Measurements from ENCODE around the gene ACVRL1. TPM values are rescaled to one million over a fixed set of nuclear protein-coding genes. Genes with fewer than 3 reads are reported as not detected.

The ACVRL1 gene
- under 1 TPM in 1 of 2 experiments, not detected in 1; 0.07 TPM for total RNA-seq
- polyA plus RNA-seq = not detected

- DNase-seq = no peak
- no peaks in the 10 kb centered on the region for H3K9me3 Mint-ChIP-seq
- H3K27me3 Mint-ChIP-seq = peaks cover 20 to 53% of the 10 kb centered on the region in 2 donors
- Histone ChIP-seq H3K27me3 (ENCODE audit: insufficient read depth, low read length, poor library complexity, severe bottlenecking) (peaks cover 10% of the 10 kb centered on the region), H3K4me1 (ENCODE audit: insufficient read depth, low read length) (no peaks in the 10 kb centered on the region), H3K27ac (ENCODE audit: low read depth, low read length) (peak within 1 kb of the TSS; percentile 31), H3K36me3 (ENCODE audit: insufficient read depth, low read length) (no peaks in the 10 kb centered on the region), H3K9me3 (ENCODE audit: low read length) (no peaks in the 10 kb centered on the region), H3K4me3 (ENCODE audit: low read length) (no peak within 1 kb of the TSS)
- peaks cover 0 to 8% (median 0%) of the 10 kb centered on the region in 3 donors for H3K4me1 Mint-ChIP-seq
- ChIA-PET POLR2A (no interaction called here), CTCF (interaction anchor here (1.3 kb wide), 1 partner anchor 16 kb away, joined by 3 read pairs; no protein-coding TSS in a partner anchor)
- peak within 1 kb of the TSS in 3 of 7 donors; percentile 20 to 41 (median 31) for H3K4me3 Mint-ChIP-seq
- no peak within 1 kb of the TSS for H3K27ac Mint-ChIP-seq
- no peaks in the 10 kb centered on the region for H3K36me3 Mint-ChIP-seq
Observed at GRCh38 chr12:51907083-51907855, at the start of gene ACVRL1. TSS of gene ACVRL1 (plus strand) at chr12:51907504. CDS start at chr12:51912475, 4,971 bp downstream.

GRCh38 chr12:51860986-51861385, 46.3 kb upstream of the ACVRL1 start:
- no peaks in the 10 kb centered on the region for H3K9me3 ChIP-seq (ENCODE audit: low read length)
- peaks cover 2 to 15% (median 11%) of the 10 kb centered on the region in 3 donors for H3K4me1 Mint-ChIP-seq
- H3K4me3 Mint-ChIP-seq = no peak overlapping the region
- no peak overlapping the region for H3K27ac ChIP-seq (ENCODE audit: low read depth, low read length)
- H3K27me3 ChIP-seq (ENCODE audit: insufficient read depth, low read length, poor library complexity, severe bottlenecking) = peaks cover 26% of the 10 kb centered on the region
- H3K36me3 ChIP-seq (ENCODE audit: insufficient read depth, low read length) = no peaks in the 10 kb centered on the region
- DNase-seq = no peak
- H3K4me1 ChIP-seq (ENCODE audit: insufficient read depth, low read length) = peaks cover 8% of the 10 kb centered on the region
- H3K36me3 Mint-ChIP-seq = no peaks in the 10 kb centered on the region
- H3K27ac Mint-ChIP-seq = no peak overlapping the region
- no peak overlapping the region for H3K4me3 ChIP-seq (ENCODE audit: low read length)
- no peaks in the 10 kb centered on the region for H3K9me3 Mint-ChIP-seq
- peaks cover 41 to 64% of the 10 kb centered on the region in 2 donors for H3K27me3 Mint-ChIP-seq
- POLR2A ChIA-PET = no interaction called here
- CTCF ChIA-PET = interaction anchor here (1.0 kb wide), 1 partner anchor 14 kb away, joined by 3 read pairs; no protein-coding TSS in a partner anchor

- Mint-ChIP-seq H3K27ac (no peak overlapping the region), H3K27me3 (peaks cover 40 to 65% of the 10 kb centered on the region in 2 donors), H3K36me3 (no peaks in the 10 kb centered on the region), H3K4me1 (peaks cover 2 to 15% (median 11%) of the 10 kb centered on the region in 3 donors), H3K9me3 (no peaks in the 10 kb centered on the region), H3K4me3 (peak overlapping the region in 3 of 7 donors; percentile 9 to 64 (median 57))
- ChIA-PET POLR2A (no interaction called here), CTCF (no interaction called here)
- Histone ChIP-seq H3K27ac (ENCODE audit: low read depth, low read length) (no peak overlapping the region), H3K9me3 (ENCODE audit: low read length) (no peaks in the 10 kb centered on the region), H3K27me3 (ENCODE audit: insufficient read depth, low read length, poor library complexity, severe bottlenecking) (peaks cover 34% of the 10 kb centered on the region), H3K4me3 (ENCODE audit: low read length) (no peak overlapping the region), H3K36me3 (ENCODE audit: insufficient read depth, low read length) (no peaks in the 10 kb centered on the region), H3K4me1 (ENCODE audit: insufficient read depth, low read length) (peaks cover 8% of the 10 kb centered on the region)
- DNase-seq = no peak
Observed at GRCh38 chr12:51862947-51863346, 44.4 kb upstream of the ACVRL1 start.

GRCh38 chr12:51863363-51863932, 43.9 kb upstream of the ACVRL1 start:
- peak in 1 of 5 donors; percentile 42 for DNase-seq
- ChIA-PET POLR2A (no interaction called here), CTCF (no interaction called here)
- Histone ChIP-seq H3K4me1 (ENCODE audit: insufficient read depth, low read length) (peaks cover 8% of the 10 kb centered on the region), H3K36me3 (ENCODE audit: insufficient read depth, low read length) (no peaks in the 10 kb centered on the region), H3K4me3 (ENCODE audit: low read length) (no peak overlapping the region), H3K9me3 (ENCODE audit: low read length) (no peaks in the 10 kb centered on the region), H3K27me3 (ENCODE audit: insufficient read depth, low read length, poor library complexity, severe bottlenecking) (peaks cover 39% of the 10 kb centered on the region), H3K27ac (ENCODE audit: low read depth, low read length) (no peak overlapping the region)
- Mint-ChIP-seq H3K27ac (no peak overlapping the region), H3K27me3 (peaks cover 45 to 70% of the 10 kb centered on the region in 2 donors), H3K36me3 (no peaks in the 10 kb centered on the region), H3K4me3 (peak overlapping the region in 5 of 7 donors; percentile 44 to 75 (median 59)), H3K4me1 (peaks cover 2 to 20% (median 11%) of the 10 kb centered on the region in 3 donors), H3K9me3 (no peaks in the 10 kb centered on the region)

- Mint-ChIP-seq H3K9me3 (no peaks in the 10 kb centered on the region), H3K27me3 (peaks cover 45 to 75% of the 10 kb centered on the region in 2 donors), H3K36me3 (no peaks in the 10 kb centered on the region), H3K4me3 (peak overlapping the region in 5 of 7 donors; percentile 29 to 51 (median 31)), H3K4me1 (peaks cover 2 to 26% (median 11%) of the 10 kb centered on the region in 3 donors), H3K27ac (no peak overlapping the region)
- POLR2A ChIA-PET = no interaction called here
- Histone ChIP-seq H3K36me3 (ENCODE audit: insufficient read depth, low read length) (no peaks in the 10 kb centered on the region), H3K4me3 (ENCODE audit: low read length) (peak overlapping the region; percentile 45), H3K27me3 (ENCODE audit: insufficient read depth, low read length, poor library complexity, severe bottlenecking) (peaks cover 42% of the 10 kb centered on the region), H3K9me3 (ENCODE audit: low read length) (no peaks in the 10 kb centered on the region), H3K27ac (ENCODE audit: low read depth, low read length) (no peak overlapping the region), H3K4me1 (ENCODE audit: insufficient read depth, low read length) (peaks cover 8% of the 10 kb centered on the region)
- peak in 2 of 5 donors; percentile 19 to 42 for DNase-seq
- CTCF ChIA-PET = interaction anchor here (0.8 to 1.5 kb wide), 2 partner anchors 11 to 14 kb away, joined by 3 to 4 read pairs; no protein-coding TSS in a partner anchor
Observed at GRCh38 chr12:51863933-51864832, 43.1 kb upstream of the ACVRL1 start.

GRCh38 chr12:51864833-51865670, 42.3 kb upstream of the ACVRL1 start:
- POLR2A ChIA-PET = no interaction called here
- CTCF ChIA-PET = interaction anchor here (0.8 to 1.5 kb wide), 2 partner anchors 10 to 15 kb away, joined by 3 to 4 read pairs; no protein-coding TSS in a partner anchor
- H3K4me3 ChIP-seq (ENCODE audit: low read length) = no peak overlapping the region
- H3K9me3 ChIP-seq (ENCODE audit: low read length) = no peaks in the 10 kb centered on the region
- Mint-ChIP-seq H3K4me1 (peaks cover 2 to 26% (median 11%) of the 10 kb centered on the region in 3 donors), H3K4me3 (peak overlapping the region in 4 of 7 donors; percentile 29 to 51 (median 30)), H3K27me3 (peaks cover 49 to 78% of the 10 kb centered on the region in 2 donors), H3K27ac (no peak overlapping the region), H3K36me3 (no peaks in the 10 kb centered on the region), H3K9me3 (no peaks in the 10 kb centered on the region)
- no peak overlapping the region for H3K27ac ChIP-seq (ENCODE audit: low read depth, low read length)
- peaks cover 8% of the 10 kb centered on the region for H3K4me1 ChIP-seq (ENCODE audit: insufficient read depth, low read length)
- DNase-seq = peak in 1 of 5 donors; percentile 42
- H3K36me3 ChIP-seq (ENCODE audit: insufficient read depth, low read length) = no peaks in the 10 kb centered on the region
- H3K27me3 ChIP-seq (ENCODE audit: insufficient read depth, low read length, poor library complexity, severe bottlenecking) = peaks cover 48% of the 10 kb centered on the region

- Mint-ChIP-seq H3K4me3 (no peak overlapping the region), H3K36me3 (no peaks in the 10 kb centered on the region), H3K27ac (no peak overlapping the region), H3K4me1 (peaks cover 2 to 30% (median 11%) of the 10 kb centered on the region in 3 donors), H3K9me3 (no peaks in the 10 kb centered on the region), H3K27me3 (peaks cover 55 to 82% of the 10 kb centered on the region in 2 donors)
- Histone ChIP-seq H3K36me3 (ENCODE audit: insufficient read depth, low read length) (no peaks in the 10 kb centered on the region), H3K4me3 (ENCODE audit: low read length) (no peak overlapping the region), H3K27me3 (ENCODE audit: insufficient read depth, low read length, poor library complexity, severe bottlenecking) (peaks cover 55% of the 10 kb centered on the region), H3K4me1 (ENCODE audit: insufficient read depth, low read length) (peaks cover 8% of the 10 kb centered on the region), H3K9me3 (ENCODE audit: low read length) (no peaks in the 10 kb centered on the region), H3K27ac (ENCODE audit: low read depth, low read length) (no peak overlapping the region)
- peak in 1 of 5 donors; percentile 26 for DNase-seq
- ChIA-PET CTCF (no interaction called here), POLR2A (no interaction called here)
Observed at GRCh38 chr12:51865757-51866270, 41.5 kb upstream of the ACVRL1 start.

All from CD8-positive, alpha-beta memory T cell (primary cell).